ENCODE data around the gene ZNF24. TPM values are rescaled to one million over a fixed set of nuclear protein-coding genes. Genes with fewer than 3 reads are reported as not detected.

ZNF24 gene
- total RNA-seq, 1 donor from 2014 or later = 64.1 TPM

DNA sequence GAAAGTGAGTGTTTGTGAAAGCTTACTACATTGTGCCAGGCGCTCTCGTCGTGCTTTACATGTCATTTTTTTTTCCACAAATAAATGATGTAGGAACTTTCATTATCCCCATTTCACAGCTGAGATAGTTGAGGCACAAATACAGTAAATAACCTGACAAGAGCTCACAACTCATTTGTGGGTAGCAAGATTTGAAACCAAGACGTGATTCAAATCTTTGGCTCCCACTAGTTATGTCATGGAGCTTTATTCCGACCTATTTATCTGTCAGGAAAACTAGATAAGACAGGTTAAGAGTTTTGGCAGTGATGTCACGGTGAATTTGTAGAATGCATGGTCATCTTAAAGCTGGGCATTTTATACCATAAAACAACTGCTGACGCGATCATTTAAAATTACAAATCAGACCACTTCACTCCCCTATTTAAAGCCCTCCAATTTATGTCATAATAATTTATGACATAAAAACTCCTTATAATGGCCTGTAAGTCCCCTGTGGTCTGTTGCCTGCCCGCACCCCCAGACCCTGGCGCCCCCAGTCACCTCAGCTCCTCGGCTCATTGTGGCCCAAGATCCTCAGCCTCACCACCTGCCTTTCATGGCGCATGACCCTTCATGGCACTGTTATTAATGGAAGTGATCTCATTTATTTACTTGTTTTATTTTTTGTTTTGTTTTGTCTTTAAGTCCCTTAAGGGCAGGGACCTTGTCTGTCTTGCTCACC is 678 bp upstream of the ZNF24 start:
- Mint-ChIP-seq H3K9me3 (no peaks in the 10 kb centered on the region), H3K27ac (peak overlapping the region; percentile 96), H3K27me3 (no peaks in the 10 kb centered on the region), H3K4me3 (peak overlapping the region; percentile 99), H3K36me3 (peaks cover 11% of the 10 kb centered on the region), H3K4me1 (ENCODE audit: unreplicated experiment) (peaks cover 28% of the 10 kb centered on the region)
- TF ChIP-seq, protein P1, sequence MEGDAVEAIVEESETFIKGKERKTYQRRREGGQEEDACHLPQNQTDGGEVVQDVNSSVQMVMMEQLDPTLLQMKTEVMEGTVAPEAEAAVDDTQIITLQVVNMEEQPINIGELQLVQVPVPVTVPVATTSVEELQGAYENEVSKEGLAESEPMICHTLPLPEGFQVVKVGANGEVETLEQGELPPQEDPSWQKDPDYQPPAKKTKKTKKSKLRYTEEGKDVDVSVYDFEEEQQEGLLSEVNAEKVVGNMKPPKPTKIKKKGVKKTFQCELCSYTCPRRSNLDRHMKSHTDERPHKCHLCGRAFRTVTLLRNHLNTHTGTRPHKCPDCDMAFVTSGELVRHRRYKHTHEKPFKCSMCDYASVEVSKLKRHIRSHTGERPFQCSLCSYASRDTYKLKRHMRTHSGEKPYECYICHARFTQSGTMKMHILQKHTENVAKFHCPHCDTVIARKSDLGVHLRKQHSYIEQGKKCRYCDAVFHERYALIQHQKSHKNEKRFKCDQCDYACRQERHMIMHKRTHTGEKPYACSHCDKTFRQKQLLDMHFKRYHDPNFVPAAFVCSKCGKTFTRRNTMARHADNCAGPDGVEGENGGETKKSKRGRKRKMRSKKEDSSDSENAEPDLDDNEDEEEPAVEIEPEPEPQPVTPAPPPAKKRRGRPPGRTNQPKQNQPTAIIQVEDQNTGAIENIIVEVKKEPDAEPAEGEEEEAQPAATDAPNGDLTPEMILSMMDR (conservative IDR thresholded peaks at IDR 0.05) = no peak
- no peak for DNase-seq (ENCODE audit: extremely low spot score, unreplicated experiment)

- DNase-seq (ENCODE audit: extremely low spot score, unreplicated experiment) = no peak
- Mint-ChIP-seq H3K4me1 (ENCODE audit: unreplicated experiment) (peaks cover 28% of the 10 kb centered on the region), H3K4me3 (peak overlapping the region; percentile 99), H3K27ac (peak overlapping the region; percentile 96), H3K27me3 (no peaks in the 10 kb centered on the region), H3K36me3 (peaks cover 25% of the 10 kb centered on the region), H3K9me3 (no peaks in the 10 kb centered on the region)
- TF ChIP-seq, protein P1 (conservative IDR thresholded peaks at IDR 0.05) = no peak
Measured at GRCh38 chr18:35343488-35343935, 708 bp downstream of the ZNF24 start.

DNA sequence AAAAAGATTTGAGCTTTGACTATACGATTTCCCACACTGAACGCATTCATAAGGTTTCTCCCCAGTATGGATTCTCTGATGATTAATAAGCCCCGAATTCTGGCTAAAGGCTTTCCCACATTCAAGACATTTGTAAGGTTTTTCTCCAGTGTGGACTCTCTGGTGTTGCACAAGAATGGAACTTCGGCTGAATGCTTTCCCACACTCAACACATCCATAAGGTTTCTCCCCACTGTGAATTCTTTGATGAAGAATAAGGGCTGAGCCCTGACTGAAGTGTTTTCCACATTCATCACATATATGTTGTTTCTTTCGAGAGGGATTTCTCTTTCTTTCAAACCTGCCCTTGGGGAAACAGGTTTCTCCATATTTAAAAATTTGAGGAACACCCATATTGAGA is 6.9 kb downstream of the ZNF24 start:
- peaks cover 66% of the 10 kb centered on the region for H3K36me3 Mint-ChIP-seq
- TF ChIP-seq, protein P1 (conservative IDR thresholded peaks at IDR 0.05) = no peak
- H3K27ac Mint-ChIP-seq = no peak overlapping the region
- no peak overlapping the region for H3K4me3 Mint-ChIP-seq
- H3K9me3 Mint-ChIP-seq = no peaks in the 10 kb centered on the region
- no peak for DNase-seq (ENCODE audit: extremely low spot score, unreplicated experiment)
- H3K4me1 Mint-ChIP-seq (ENCODE audit: unreplicated experiment) = peaks cover 2% of the 10 kb centered on the region
- H3K27me3 Mint-ChIP-seq = no peaks in the 10 kb centered on the region

DNA sequence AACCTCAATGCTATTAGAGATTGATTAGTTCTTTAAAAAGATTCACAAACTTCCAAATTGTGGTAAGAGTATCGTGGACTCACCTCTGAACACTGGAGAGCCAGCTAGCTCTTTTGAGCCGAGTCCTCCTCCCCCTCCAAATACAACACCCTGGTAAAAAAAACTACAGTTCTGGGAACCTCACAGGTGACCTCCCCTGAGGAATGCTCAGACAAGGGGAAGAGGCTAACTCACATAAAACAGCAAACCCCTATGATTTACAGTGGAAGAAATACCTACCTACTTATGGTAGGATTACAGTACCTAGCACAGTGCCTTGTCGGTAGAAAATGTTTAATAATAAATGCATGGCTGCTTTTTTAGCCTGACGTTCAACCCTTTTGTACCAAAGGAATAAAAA is 8.4 kb downstream of the ZNF24 start:
- Mint-ChIP-seq H3K27ac (no peak overlapping the region), H3K4me3 (no peak overlapping the region), H3K36me3 (peaks cover 66% of the 10 kb centered on the region), H3K9me3 (no peaks in the 10 kb centered on the region), H3K4me1 (ENCODE audit: unreplicated experiment) (no peaks in the 10 kb centered on the region), H3K27me3 (no peaks in the 10 kb centered on the region)
- TF ChIP-seq, protein P1 (conservative IDR thresholded peaks at IDR 0.05) = no peak
- DNase-seq (ENCODE audit: extremely low spot score, unreplicated experiment) = no peak

- no peaks in the 10 kb centered on the region for H3K9me3 Mint-ChIP-seq
- DNase-seq (ENCODE audit: extremely low spot score, unreplicated experiment) = no peak
- no peaks in the 10 kb centered on the region for H3K27me3 Mint-ChIP-seq
- no peaks in the 10 kb centered on the region for H3K4me1 Mint-ChIP-seq (ENCODE audit: unreplicated experiment)
- H3K4me3 Mint-ChIP-seq = no peak overlapping the region
- no peak overlapping the region for H3K27ac Mint-ChIP-seq
- TF ChIP-seq, protein P1 (conservative IDR thresholded peaks at IDR 0.05) = no peak
- peaks cover 60% of the 10 kb centered on the region for H3K36me3 Mint-ChIP-seq
Measured at GRCh38 chr18:35334821-35335220, 9.4 kb downstream of the ZNF24 start.

Data from type B pancreatic cell (in vitro differentiated cells).